ENCODE data around the gene HDGF.

The HDGF gene

DNA sequence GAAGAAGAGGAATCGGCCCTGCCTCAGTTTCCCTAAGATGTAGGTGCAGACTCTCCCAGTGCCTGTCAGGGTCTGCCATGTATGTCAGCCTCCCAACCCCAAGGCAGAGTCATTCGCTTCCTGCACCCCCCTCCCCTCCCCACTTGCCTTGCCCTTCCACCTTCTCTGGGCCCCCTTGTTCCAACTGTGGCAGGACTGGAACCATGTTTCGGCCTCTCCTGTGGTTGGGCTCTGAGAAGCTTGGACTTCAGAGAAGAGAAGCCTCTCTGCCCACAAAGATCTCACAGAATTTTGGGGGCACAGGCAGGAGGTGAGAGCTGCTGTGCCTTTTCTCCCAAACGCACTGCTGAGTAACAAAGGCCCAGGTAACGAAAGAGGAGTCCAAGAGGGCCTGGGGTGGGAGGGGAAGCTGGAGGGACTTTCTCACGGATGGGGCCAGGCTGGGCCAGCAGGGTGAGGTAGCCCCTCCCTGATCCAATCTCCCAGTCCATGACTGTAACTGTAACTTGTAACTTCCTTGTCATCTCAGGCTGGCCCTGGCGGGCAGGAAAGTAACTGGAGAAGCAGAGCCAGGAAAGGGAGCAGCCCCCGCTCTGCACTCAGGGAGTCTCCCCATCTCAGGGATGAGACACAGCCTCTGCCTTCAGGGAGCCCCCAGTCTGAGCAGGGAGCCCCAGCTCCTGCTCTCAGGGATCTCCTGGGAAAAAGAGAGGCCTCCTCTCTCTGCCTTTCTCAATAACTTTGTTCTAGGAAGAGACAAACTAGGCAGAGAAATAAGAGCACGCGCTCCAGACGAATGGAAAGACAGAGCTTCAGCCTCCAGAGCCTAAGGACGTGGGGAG is 57.4 kb downstream of the HDGF start:
- no peaks in the 10 kb centered on the region for H3K27me3 ChIP-seq
- H3K4me3 ChIP-seq (ENCODE audit: low read depth, low read length) = no peak overlapping the region
- TF ChIP-seq, protein P1, sequence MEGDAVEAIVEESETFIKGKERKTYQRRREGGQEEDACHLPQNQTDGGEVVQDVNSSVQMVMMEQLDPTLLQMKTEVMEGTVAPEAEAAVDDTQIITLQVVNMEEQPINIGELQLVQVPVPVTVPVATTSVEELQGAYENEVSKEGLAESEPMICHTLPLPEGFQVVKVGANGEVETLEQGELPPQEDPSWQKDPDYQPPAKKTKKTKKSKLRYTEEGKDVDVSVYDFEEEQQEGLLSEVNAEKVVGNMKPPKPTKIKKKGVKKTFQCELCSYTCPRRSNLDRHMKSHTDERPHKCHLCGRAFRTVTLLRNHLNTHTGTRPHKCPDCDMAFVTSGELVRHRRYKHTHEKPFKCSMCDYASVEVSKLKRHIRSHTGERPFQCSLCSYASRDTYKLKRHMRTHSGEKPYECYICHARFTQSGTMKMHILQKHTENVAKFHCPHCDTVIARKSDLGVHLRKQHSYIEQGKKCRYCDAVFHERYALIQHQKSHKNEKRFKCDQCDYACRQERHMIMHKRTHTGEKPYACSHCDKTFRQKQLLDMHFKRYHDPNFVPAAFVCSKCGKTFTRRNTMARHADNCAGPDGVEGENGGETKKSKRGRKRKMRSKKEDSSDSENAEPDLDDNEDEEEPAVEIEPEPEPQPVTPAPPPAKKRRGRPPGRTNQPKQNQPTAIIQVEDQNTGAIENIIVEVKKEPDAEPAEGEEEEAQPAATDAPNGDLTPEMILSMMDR (IDR thresholded peaks at IDR 0.05; ENCODE audit: low read depth, low read length) = no peak
- no peak for DNase-seq
- H3K9me3 ChIP-seq = no peaks in the 10 kb centered on the region
- no peaks in the 10 kb centered on the region for H3K36me3 ChIP-seq
- peaks cover 51% of the 10 kb centered on the region for H3K4me1 ChIP-seq

DNA sequence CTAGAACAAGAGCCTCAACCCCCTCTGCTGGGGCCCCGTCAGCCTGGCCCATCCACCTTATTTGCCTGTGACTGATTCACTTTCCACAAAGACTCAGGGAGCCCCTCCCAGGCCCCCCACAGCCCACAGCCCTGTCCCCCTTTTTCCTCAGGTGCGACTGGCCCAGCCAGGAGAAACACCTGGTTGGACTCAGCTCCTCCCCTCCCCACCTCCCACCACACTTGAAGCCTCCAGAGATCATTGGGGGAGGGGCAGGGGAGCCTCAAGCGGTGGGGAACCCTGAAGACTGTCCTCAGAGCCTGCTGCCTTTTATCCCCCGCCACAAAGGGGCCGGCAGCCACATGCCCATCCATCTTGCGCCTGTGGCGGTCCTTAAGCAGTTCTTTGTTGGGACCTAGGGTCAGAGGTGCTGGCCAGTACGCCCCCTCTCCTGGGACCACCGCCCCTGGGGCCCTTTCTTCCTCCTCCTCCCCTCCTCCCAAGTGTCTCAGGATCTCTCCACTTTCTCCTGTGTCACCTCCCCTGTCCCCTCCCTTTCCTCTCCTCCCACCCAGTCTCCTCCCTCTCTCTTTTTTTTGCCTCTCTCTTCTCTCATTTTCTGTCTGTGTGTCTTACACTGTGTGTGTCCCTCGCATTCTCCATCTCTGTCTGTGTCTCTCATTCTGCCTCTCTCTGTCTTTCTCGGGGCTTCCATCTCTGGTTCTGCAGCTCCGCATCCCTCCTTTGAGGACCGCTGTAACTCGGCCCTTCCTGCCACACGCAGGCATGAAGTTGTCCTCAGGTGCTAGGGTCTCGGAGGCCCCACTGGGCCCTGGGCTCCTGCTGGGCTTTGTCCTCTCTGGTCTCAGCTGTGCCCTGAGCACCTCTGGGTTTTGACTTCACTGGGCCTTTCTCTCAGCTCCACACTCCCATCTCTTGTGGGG is 58.3 kb downstream of the HDGF start:
- Histone ChIP-seq H3K27me3 (no peaks in the 10 kb centered on the region), H3K4me1 (peaks cover 50% of the 10 kb centered on the region), H3K36me3 (no peaks in the 10 kb centered on the region), H3K4me3 (ENCODE audit: low read depth, low read length) (no peak overlapping the region), H3K9me3 (no peaks in the 10 kb centered on the region)
- TF ChIP-seq, protein P1 (IDR thresholded peaks at IDR 0.05; ENCODE audit: low read depth, low read length) = no peak
- peak; percentile 56 for DNase-seq

DNA sequence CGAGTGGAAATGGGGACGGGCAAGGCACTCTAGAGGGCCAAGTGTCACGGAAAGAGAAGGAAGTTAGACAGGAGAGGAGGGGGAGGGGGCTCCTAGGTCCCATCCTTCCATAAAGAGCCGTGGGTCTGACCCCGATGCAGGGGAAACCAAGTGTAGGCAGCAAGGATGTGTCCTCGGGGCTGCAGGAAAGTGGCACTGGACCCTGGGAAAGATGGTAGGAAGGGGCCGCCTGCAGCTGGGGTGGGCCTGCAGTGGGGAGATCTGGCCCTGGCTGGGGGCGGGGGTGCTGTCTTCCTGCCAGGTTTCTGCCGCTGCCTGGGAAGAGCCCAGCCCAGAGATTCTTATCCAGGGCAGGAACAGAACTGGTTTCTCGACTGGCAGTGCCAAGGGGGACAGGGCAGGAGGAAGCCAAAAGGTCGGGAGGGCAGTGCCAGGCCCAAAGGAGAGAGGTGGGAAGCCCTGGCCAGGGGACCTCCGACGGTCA is 59.0 kb downstream of the HDGF start:
- TF ChIP-seq, protein P1 (IDR thresholded peaks at IDR 0.05; ENCODE audit: low read depth, low read length) = no peak
- Histone ChIP-seq H3K4me3 (ENCODE audit: low read depth, low read length) (no peak overlapping the region), H3K9me3 (no peaks in the 10 kb centered on the region), H3K36me3 (no peaks in the 10 kb centered on the region), H3K27me3 (no peaks in the 10 kb centered on the region), H3K4me1 (peaks cover 43% of the 10 kb centered on the region)
- DNase-seq = peak; percentile 73

Measured in BE2C (cell line).